Stimulated activated CD4-positive, alpha-beta T cell treated with anti-CD3 and anti-CD28 coated beads, Interleukin-12 subunit alpha, Interleukin-12 subunit beta, amount 100 ng/mL, for 4 hours (primary cell): ENCODE results near the gene AVPR2.

ENCODE experiments used
- DNase-seq: peaks from one replicate; pipeline ENCODE4 v3.0.0-alpha.2; 2020

Gene AVPR2

GRCh38 chrX:153903991-153904957 lies at the start of gene AVPR2:
AVPR2 (plus strand) TSS chrX:153904673; CDS start chrX:153905146, 473 bp downstream.
- DNase-seq: no peak

DNA sequence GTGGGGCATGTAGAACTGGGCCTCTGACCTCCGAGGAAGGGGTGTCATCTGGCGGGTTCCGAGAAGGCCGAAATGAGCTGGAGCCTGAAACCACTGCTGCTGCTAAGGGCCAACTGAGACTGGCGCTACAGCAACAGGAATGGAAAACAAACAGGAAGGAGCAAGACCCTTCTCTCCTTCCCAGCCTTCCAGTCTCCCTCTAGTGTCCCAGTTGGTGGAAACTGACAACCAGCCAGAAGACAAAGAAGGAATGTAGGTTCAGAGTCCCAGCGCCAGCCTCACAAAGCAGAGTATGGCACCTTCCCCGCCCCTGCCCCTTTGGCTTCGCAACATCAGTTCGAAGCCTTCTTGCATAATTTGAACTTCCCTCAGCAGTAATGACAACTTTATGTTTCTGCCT lies 49.8 kb upstream of the AVPR2 start:
- no peak for DNase-seq

- no peak for DNase-seq
Measured at GRCh38 chrX:153857348-153857903, 47.0 kb upstream of the AVPR2 start.

DNA sequence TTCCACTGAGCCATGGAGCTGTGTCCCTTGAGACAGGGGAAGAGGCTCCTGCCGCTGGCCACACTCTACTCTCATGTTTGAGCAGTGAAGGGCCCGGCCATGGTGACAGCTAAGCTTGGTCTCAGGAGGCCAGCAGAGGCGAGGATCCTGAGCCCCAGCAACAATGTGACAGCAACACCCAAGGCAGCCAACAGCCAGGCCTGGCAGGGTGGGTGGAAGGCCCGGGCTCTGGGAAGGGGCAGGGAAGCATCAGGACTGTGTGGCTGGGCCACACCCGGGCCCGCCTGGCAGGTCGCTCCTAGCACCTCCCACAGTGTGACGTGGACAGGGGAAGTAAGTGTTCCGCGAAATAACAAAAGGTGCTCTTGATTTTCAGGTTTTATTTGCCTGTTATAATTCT lies 43.3 kb upstream of the AVPR2 start:
- no peak for DNase-seq

DNA sequence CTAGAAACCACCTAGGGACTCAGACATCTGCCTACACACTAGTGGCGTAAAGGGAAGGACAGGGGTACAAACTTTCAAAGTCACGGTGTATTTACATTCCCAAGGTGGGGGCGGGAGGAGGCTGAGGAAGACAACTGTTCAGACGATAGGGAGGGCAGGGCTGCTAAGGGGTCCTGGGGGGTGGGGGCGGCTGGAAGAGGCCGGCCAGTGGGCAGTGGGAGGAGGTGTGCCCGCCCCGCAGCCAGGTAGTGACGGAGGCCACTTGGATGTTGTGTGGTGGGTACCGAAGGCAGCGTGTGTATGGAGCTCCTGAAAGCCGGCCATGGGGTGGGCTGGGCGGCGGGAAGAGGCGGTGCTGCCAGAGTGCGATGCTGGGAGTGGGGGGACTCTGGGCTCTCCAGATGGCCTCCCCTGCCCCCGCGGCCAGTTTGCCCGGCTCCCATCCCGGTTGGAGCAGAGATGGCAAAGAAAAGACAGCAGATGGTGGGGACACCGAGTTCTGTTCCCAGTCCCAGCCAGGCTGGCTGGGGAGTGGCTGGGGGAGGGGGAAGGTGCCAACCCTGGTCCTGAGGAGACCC lies 42.7 kb upstream of the AVPR2 start:
- no peak for DNase-seq

DNA sequence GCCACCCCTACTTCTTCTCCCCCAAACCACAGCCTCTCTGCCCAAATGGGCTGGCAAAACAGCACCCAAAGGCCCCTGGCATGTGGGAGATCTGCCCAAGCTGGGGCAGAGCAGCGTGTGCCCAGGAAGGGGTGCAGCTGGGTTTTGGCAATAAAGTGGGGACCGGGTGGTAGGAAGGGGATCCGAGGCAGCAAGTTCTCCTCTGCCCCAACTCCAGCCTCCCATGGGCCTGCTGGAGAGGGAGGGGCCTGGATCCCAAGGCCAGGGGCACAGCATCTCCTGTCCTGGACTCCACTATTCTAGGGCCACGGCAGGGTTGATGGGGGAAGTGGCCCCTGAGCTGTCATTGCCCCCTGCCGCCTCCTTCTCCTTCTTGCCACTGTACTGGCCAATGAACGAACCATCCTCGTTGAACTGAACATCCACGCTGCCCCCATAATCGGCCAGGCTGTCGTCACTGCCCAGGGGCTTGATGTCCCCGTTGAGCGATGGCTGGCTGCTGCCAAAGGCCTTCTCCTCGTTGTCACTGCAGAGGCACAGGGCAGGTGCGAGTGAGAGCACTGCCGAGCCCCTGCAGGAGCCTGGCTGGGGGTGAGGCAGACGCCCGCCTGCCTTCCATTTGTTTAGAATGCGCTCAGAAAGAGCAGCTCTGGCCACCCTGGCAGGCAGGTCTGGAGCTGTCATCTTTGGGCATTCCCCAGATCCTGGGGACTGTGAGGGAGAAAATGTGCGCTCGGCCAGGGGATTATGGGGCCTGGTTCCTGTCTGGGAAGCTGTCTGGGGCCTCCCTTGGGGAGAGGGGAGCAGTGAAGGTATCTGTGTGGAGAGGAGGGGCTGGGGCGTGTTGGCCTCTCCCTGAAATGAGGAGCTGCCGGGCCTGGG lies 41.9 kb upstream of the AVPR2 start:
- no peak for DNase-seq

DNA sequence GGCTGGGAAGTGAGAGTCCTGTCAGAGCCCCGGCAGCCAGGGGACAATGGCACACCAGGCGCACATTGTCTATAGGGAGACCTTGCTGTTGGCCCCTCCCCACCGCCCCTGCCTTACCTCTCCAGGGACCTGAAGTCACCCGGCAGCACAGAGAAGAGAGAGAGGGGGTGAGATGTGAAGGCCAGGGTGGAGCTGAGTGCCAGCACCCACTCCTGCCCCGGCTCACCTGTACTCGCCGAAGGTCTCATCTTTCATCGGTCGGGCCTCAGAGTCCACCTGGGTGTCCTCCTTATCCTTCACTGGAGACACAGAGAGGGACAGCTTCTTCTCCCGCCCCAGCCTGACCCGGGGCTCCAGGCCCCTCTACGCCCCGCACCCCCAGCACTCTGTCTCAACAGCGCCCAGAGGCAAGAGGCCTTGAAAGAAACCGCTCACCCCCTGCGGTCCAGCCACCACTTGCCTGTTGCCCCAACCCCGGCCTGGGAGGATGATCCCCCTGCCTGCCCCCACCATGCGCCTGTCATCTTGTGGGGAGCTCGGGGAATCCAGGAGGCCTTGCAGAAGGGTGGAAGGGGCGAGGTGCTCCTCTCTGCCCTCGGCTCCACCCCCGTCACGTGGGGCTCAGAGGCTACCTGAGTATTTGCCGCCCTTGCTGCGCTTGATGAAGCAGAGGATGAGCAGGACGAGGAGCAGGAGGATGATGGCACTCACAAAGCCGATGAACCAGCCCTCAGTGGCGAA lies 41.1 kb upstream of the AVPR2 start:
- no peak for DNase-seq

GRCh38 chrX:153864101-153864500 lies 40.4 kb upstream of the AVPR2 start:
- DNase-seq: no peak

GRCh38 chrX:153864561-153865320 lies 39.7 kb upstream of the AVPR2 start:
- no peak for DNase-seq

DNA sequence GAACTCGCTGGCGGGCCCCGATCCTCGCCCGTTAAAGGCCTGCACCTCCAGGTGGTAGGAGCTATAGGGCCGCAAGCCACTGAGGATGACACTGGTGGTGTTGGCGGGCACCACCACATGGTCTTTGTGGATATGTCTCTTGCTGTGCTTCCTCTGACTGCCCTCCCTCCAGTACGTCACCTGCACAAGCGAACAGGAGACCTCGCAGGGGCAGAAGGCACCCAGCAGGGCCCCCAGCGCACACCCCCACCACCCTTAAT lies 39.2 kb upstream of the AVPR2 start:
- no peak for DNase-seq

DNA sequence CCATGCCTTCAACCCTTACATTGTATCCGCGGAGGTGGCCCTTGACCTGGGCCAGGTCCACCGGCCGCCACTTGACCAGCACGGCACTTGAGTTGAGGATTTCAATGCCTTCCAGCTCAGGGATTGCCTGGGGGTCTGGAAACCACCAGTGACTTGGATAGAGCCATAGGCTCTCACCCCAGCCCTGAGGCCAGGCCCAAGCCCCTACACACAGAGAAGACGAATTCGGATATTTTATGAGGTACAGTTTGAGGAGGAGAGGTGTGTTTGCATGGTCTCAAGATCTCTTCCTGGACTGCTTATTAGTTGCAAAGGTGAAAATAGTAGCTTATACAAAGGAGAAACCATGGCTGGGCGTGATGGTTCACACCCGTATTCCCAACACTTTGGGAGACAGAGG lies 38.8 kb upstream of the AVPR2 start:
- DNase-seq: no peak

- no peak for DNase-seq
Measured at GRCh38 chrX:153866302-153867019, 38.0 kb upstream of the AVPR2 start.

DNA sequence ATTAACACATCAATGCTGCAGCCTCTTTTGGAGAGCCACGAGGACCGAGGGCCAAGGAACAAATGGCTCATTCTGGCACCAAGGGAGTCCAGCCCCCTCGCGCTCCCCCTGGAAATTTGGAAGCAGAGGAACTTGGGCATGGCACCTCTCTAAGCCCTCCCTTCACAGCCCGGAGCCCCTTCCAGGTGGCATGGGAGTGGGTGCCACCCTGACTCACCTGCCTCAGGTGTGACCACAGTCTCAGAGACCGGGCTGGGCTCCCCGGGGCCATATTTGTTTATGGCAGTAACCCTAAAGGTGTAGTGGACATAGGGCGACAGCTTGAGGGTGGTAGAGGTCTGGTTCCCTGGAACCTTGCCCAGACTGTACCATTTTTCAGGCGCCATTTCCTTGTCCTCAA lies 37.3 kb upstream of the AVPR2 start:
- DNase-seq: no peak

DNA sequence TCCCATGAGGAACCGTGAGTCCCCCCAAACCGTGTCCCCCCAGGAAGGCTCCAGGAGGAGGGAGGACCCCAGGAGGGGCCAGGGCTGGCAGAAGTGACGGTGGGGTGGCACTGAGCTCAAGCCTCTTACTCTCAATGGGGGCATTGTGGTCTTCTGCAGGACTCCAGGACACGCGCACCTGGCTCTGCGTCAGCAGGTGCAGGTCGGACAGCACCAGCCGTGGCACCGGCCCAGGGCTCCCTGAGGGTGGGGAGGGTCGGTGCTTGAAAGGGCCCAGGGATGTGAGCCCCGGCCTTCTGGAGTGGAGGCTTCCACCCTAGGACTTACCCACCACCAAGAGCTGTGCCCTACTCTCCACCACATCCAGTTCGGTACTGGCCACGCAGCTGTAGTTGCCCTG lies 36.8 kb upstream of the AVPR2 start:
- no peak for DNase-seq

- no peak for DNase-seq
Measured at GRCh38 chrX:153868576-153869472, 35.6 kb upstream of the AVPR2 start.

DNA sequence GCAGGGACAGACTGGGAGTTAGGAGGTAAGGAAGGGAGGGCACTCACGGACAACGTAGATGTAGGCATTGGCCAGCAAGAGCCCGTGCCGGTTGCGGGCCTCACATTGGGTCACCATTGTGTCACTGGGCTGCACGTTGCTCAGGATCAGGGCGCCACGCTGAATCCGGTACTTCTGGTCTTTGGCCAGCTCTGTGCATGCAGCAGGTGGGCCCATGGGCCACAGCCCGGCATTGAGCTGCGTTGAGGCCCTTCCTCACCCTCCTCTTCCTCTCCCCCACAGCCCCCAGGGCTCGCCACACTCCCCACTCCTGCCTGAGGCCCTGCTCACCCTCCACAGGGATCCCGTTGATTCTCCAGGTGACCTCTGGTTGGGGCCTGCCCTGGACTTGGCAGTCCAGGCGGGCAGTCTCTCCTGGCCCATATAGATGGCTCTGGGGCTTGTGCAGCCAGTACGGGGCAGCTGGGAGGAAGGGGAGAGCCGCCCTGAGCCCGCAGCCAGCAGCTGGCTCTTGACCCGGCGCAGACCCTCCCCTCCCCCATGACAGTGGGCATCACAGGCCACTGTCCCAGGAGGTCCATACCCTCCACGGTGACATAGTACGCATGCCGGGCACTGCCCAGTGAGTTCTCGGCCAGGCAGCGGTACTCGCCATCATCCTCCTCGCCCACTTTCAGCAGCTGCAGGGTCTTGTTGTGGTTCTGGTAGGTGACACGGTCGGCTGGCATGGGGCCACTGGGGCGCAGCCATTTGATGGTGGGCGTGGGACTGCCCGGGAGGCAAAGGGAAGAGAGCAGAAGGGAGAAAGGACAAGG lies 34.8 kb upstream of the AVPR2 start:
- no peak for DNase-seq

DNA sequence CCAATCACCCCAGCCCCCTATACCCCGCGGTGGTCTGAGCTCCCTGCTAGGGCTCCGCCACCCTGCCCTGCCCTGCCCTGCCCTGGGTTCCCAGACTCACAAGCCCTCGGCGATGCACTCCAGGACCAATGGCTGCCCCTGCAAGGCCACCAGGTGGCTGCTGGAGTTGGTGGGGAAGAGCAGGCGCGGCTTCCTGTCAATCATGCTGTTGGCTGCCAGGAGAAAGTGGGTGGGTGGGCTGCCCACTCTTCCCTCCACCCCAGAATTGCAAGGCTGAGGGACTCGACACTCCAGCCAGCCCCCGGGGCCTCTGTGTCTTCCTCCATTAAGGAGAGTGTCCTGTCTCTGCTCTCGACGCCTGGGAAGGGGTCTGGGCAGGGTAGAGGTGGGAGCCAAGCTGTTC lies 34.2 kb upstream of the AVPR2 start:
- no peak for DNase-seq

DNA sequence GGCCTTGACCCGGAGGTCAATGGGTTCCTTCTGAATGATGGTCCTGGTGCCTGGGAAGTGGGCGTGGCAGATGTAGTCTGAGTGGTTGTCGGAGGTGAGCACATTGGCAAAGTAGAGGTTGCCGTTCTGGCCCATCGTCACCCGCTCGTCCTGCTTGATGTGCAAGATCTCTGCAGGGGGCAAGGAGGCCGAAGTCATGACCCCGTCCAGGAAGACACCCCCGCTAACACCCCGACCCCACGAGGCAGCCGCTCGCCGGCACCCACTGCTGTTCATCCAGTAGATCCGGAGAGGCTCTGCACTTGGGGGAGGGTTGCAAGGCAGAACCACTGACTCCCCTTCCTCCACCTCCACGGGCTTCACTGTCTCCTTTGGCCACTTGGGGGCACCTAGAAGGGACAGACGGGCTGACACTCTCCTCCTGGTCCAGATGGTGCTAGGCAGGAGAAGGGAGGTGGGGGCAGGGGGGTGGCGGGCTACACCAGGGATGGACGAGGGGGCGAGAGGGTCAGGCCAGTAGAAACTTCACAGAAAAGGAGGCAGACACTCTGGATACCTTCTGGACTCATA lies 33.6 kb upstream of the AVPR2 start:
- no peak for DNase-seq

GRCh38 chrX:153871451-153871850 lies 33.0 kb upstream of the AVPR2 start:
- DNase-seq: no peak
